ENCODE measurements around the gene CATSPERD.

DNA sequence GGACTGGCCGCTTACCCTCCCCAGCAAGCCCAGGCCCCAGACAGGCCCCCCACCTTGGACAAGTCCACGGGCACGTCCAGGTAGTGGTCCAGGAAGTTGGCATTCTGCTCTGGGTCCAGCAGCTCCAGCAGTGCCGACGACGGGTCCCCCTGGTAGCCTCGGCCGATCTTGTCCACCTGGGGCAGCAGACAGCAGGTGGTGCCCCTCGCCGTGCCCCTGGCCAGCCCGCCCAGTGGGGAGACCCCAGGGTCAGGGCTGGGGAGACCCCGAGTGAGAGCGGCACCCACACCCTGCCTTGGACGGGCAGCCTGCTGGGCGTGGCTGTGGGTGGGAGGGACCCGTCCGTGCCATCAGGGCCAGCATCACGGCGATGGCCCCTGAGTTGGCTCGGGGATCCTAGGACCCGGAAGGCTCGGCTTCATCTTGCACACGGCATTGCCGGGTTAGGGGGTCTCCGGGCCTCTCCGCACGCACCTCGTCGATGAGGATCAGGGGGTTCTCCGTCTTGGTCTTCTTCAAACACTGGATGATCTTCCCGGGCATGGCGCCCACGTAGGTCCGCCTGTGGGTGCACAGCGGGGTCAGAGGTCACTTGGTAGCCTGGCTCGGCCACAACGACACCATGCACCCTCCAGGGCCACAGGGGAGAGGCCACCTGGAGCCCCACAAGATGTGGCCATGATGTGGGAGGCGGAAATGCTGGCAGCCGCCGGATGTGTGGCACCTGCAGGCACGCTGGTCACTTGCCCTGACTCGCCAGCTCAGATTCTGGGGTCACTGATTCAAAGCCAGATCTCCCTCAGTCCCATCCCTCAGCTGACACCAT is 24.0 kb upstream of the CATSPERD start:
- TF ChIP-seq, protein P1, sequence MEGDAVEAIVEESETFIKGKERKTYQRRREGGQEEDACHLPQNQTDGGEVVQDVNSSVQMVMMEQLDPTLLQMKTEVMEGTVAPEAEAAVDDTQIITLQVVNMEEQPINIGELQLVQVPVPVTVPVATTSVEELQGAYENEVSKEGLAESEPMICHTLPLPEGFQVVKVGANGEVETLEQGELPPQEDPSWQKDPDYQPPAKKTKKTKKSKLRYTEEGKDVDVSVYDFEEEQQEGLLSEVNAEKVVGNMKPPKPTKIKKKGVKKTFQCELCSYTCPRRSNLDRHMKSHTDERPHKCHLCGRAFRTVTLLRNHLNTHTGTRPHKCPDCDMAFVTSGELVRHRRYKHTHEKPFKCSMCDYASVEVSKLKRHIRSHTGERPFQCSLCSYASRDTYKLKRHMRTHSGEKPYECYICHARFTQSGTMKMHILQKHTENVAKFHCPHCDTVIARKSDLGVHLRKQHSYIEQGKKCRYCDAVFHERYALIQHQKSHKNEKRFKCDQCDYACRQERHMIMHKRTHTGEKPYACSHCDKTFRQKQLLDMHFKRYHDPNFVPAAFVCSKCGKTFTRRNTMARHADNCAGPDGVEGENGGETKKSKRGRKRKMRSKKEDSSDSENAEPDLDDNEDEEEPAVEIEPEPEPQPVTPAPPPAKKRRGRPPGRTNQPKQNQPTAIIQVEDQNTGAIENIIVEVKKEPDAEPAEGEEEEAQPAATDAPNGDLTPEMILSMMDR (IDR thresholded peaks at IDR 0.05): no peak
- TF ChIP-seq POLR2A (IDR thresholded peaks at IDR 0.05): no peak
